A549 (cell line): ENCODE results near the gene MMD. TPM values are rescaled to one million over a fixed set of nuclear protein-coding genes. Genes with fewer than 3 reads are reported as not detected.

ENCODE experiments used
- ATAC-seq, 2 experiments: fragments of 200-7000 bp in 1 of 2; fragments of >200 bp in 1 of 2; cut with Nextera tagmentation in 1 of 2; cut with Tn5 transposase in 1 of 2; 3 replicates each; pipeline versions ENCODE4 v1.8.0 to v1.9.1; 2018 to 2020; ENCODE audit warnings: mild to moderate bottlenecking in 1 of 2, moderate library complexity in 1 of 2
- CTCF ChIA-PET: fragments of 300-600 bp; sonication (Branson Sonifier 250); formaldehyde crosslinking; extraction: SDS; loops from one replicate; lab custom pipeline; 2021; ENCODE audit warnings: antibody characterized with exemption, inconsistent platforms; lab: Yijun Ruan, JAX
- POLR2A ChIA-PET: fragments of 350-600 bp; formaldehyde crosslinking; extraction: SDS; loops from one replicate; lab custom pipeline; 2021; ENCODE audit warnings: antibody characterized with exemption, inconsistent platforms; lab: Yijun Ruan, JAX
- DNase-seq, 2 experiments: peaks; one replicate each; pipeline versions ENCODE4 v3.0.0 to v3.0.0-alpha.2; 2011 to 2016; ENCODE audit warnings: low read depth in 1 of 2, low spot score in 1 of 2
- FAIRE-seq: peaks from 2 replicates; lab custom pipeline; 2011; peaks lifted over from hg19 to GRCh38; lab: Jason Lieb, UNC
- H3K27ac ChIP-seq, 2 experiments: fragments of >200 bp; sonication (Bioruptor Twin); formaldehyde crosslinking; 3 replicates each; pipeline ENCODE4 v1.5.1; 2016 to 2017
- H3K4me1 ChIP-seq: fragments of >200 bp; sonication (Bioruptor Twin); formaldehyde crosslinking; 3 replicates; pipeline ENCODE4 v1.6.1; 2016
- H3K4me2 ChIP-seq: fragments of >200 bp; sonication (Bioruptor Twin); formaldehyde crosslinking; 3 replicates; pipeline ENCODE4 v1.6.1; 2016
- H3K4me3 ChIP-seq: fragments of >200 bp; sonication (Bioruptor Twin); formaldehyde crosslinking; 3 replicates; pipeline ENCODE4 v1.5.1; 2016
- H3K9me3 ChIP-seq: fragments of >200 bp; sonication (Bioruptor Twin); formaldehyde crosslinking; 3 replicates; pipeline ENCODE4 v1.6.1; 2016
- BHLHE40 ChIP-seq: IDR thresholded peaks from 2 replicates; pipeline ENCODE4 v1.6.1; 2012; ENCODE audit warnings: low read depth, low read length, inconsistent platforms
- CHD4 ChIP-seq: fragments of 200-600 bp; sonication (generic); IDR thresholded peaks from 2 replicates; pipeline ENCODE4 v1.6.1; 2016; ENCODE audit warnings: antibody characterized with exemption, mild to moderate bottlenecking, borderline replicate concordance
- HOXA7 ChIP-seq: fragments of 250-450 bp; sonication (Bioruptor Pico); IDR thresholded peaks from 2 replicates; pipeline ENCODE4 v1.5.0; 2020; ENCODE audit warnings: mild to moderate bottlenecking, moderate library complexity
- JUN ChIP-seq, 2 experiments: fragments of >200 bp; sonication (Bioruptor Twin); formaldehyde crosslinking; IDR thresholded peaks; 2 replicates in 1 of 2; 3 replicates in 1 of 2; pipeline ENCODE4 v1.6.1; 2016 to 2017
- KDM5A ChIP-seq: fragments of 200-600 bp; sonication (generic); IDR thresholded peaks from 2 replicates; pipeline ENCODE4 v1.6.1; 2016; ENCODE audit warnings: antibody characterized with exemption, mild to moderate bottlenecking
- MAZ ChIP-seq: fragments of 150-350 bp; IDR thresholded peaks from 2 replicates; pipeline ENCODE4 v1.6.1; 2014; ENCODE audit warnings: antibody characterized with exemption, low read depth, low read length, borderline replicate concordance
- POLR2A ChIP-seq: IDR thresholded peaks from 2 replicates; pipeline ENCODE4 v1.6.1; 2012; ENCODE audit warnings: mild to moderate bottlenecking, low read length
- POLR2AphosphoS2 ChIP-seq: conservative IDR thresholded peaks from 2 replicates; pipeline ENCODE4 v1.6.1; 2012; ENCODE audit warnings: low read length, improper control_type of control experiment, inconsistent platforms
- RARB ChIP-seq: fragments of 250-450 bp; sonication (Bioruptor Pico); IDR thresholded peaks from 2 replicates; pipeline ENCODE4 v1.8.0; 2021; ENCODE audit warnings: mild to moderate bottlenecking, moderate library complexity
- RCOR1 ChIP-seq: fragments of 150-350 bp; IDR thresholded peaks from 2 replicates; pipeline ENCODE4 v1.6.1; 2014; ENCODE audit warnings: antibody characterized with exemption, low read length, low read depth
- RFX5 ChIP-seq: fragments of 450-650 bp; IDR thresholded peaks from 2 replicates; pipeline ENCODE4 v1.7.1; 2014; ENCODE audit warnings: antibody characterized with exemption, mild to moderate bottlenecking, moderate library complexity
- SMC3 ChIP-seq: fragments of >200 bp; sonication (Bioruptor Twin); formaldehyde crosslinking; IDR thresholded peaks from 3 replicates; pipeline ENCODE4 v1.6.1; 2018; ENCODE audit warnings: inconsistent platforms
- TFCP2L1 ChIP-seq: fragments of 250-450 bp; sonication (Bioruptor Pico); IDR thresholded peaks from 2 replicates; pipeline ENCODE4 v1.5.0; 2021; ENCODE audit warnings: mild to moderate bottlenecking
- WGBS: methylation state at CpG from one replicate; pipeline ENCODE4 v1.1.6; 2017; ENCODE audit errors: missing lambda C conversion rate; 5-methylcytosine and 5-hydroxymethylcytosine counted together
- polyA plus RNA-seq, 4 experiments: library from polyadenylated mRNA; depleted of rRNA in 3 of 4; stranded (reverse); fragments of >200 nt; fragmentation: RNase III in 1 of 4; extraction: RNeasy Plus Mini Kit Qiagen cat#74134 plus additional on column Dnase treatment in 1 of 4; gene quantifications; 2 replicates in 3 of 4; 3 replicates in 1 of 4; pipeline ENCODE4 v1.2.3, GENCODE V29; 2011 to 2017
- TF ChIP-seq, protein P1 (sequence below): IDR thresholded peaks from 2 replicates; pipeline ENCODE4 v1.6.1; 2012; ENCODE audit warnings: low read depth, borderline replicate concordance
- TF ChIP-seq, protein P2 (sequence below): fragments of 200-600 bp; sonication (generic); IDR thresholded peaks from 2 replicates; pipeline ENCODE4 v1.6.1; 2016; ENCODE audit warnings: antibody characterized with exemption, mild to moderate bottlenecking, moderate library complexity
- TF ChIP-seq, protein P3 (sequence below): fragments of 250-450 bp; sonication (Bioruptor Pico); IDR thresholded peaks from 2 replicates; pipeline ENCODE4 v1.5.0; 2020; ENCODE audit warnings: low read depth, mild to moderate bottlenecking, moderate library complexity
- TF ChIP-seq, protein P4 (sequence below): IDR thresholded peaks from 2 replicates; pipeline ENCODE4 v1.6.1; 2012

The MMD gene
- polyA plus RNA-seq, 2 of the 4 experiments (the other 2 are of a cell fraction) = 22.5 to 54.7 TPM

DNA sequence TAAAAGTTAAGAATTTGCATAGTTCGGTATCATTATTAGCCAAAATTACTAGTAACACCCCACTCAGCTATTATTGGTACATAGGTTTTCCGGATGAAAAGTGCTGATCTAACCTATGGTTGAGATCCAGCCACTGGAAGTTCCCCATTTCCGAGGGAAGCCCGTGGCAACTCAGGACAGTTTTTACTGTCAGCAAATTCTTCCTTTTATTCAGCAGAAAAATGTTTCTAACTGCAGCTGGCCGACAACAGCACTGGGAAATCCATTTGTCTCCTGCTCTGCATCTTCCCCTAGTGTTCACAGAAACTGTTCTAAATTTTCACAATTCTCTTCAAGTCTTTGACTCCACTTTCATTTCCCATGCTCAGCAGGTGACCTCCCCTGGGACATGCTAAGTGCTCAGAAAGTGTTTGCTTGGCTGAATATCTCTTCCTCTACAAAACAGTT, 15.5 kb upstream of the MMD start (continued):
- TF ChIP-seq MAZ = no peak
- TF ChIP-seq, protein P1, sequence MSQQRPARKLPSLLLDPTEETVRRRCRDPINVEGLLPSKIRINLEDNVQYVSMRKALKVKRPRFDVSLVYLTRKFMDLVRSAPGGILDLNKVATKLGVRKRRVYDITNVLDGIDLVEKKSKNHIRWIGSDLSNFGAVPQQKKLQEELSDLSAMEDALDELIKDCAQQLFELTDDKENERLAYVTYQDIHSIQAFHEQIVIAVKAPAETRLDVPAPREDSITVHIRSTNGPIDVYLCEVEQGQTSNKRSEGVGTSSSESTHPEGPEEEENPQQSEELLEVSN = no peak

DNA sequence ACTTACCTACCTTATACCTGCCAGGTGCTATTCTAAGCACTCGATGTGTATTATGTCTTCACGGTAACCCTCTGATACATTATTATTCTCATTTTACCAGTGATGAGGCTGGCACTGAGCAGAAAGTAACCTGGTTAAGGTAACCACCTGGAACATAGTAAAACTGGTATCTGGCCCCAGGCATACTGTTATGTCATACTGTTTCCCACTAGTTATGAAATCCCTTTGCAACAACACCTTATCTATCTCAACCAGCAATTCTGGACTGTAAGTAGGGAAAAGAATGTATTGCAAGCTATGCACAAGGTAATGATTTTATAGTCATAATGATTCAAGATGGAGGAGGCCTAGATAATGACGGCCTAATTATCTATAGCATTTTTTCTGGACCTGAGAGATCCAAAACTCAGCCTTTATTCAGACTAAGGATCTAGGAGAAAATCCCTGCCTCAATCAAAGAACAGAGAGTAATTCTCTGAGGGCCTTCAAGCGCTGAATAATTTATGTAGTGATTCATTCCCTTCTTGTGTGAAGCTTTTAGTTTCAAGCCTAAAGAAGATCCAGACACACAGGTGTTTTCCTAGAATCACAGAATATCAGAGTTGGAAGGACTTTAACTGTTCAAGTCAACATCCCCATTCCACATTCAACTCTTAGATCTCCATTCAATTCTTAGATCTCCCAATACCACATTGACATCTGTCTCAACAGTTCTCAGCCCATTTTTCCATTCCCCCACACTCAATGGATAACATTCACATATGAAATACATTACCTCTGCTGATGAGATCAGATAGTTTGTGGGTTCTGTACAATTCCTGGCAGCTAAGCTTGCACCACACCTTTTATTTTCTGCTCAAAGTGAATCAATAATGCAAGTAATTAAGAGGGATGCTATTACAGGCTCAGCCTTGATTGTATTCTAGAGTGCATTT, 14.9 kb upstream of the MMD start:
- Histone ChIP-seq H3K4me1 (peaks cover 59% of the 10 kb centered on the region), H3K4me2 (no peak overlapping the region), H3K4me3 (no peak overlapping the region), H3K9me3 (no peaks in the 10 kb centered on the region), H3K27ac (peak overlapping the region; percentile 46 to 70; a peak in 5 of 6 replicates)
- ChIA-PET POLR2A (interaction anchor here (0.6 kb wide), 1 partner anchor 14 kb away, joined by 3 read pairs; no protein-coding TSS in a partner anchor), CTCF (interaction anchor here (0.9 to 1.9 kb wide), 4 partner anchors 15 to 78 kb away, joined by 3 to 4 read pairs (median 3); no protein-coding TSS in a partner anchor)
- no peak for DNase-seq
- ATAC-seq = no peak
- 94% methylated on average over 4 of the region's 4 CpGs for WGBS
- no peak for FAIRE-seq
- TF ChIP-seq HOXA7 (CRISPR knock-in tag) (no peak), KDM5A (no peak), RARB (CRISPR knock-in tag) (no peak), RCOR1 (no peak), BHLHE40 (no peak), RFX5 (no peak), POLR2AphosphoS2 (no peak), CHD4 (no peak), TFCP2L1 (CRISPR knock-in tag) (no peak), JUN (IDR thresholded peaks at IDR 0.05) (no peak)
- TF ChIP-seq, protein P1 = no peak

DNA sequence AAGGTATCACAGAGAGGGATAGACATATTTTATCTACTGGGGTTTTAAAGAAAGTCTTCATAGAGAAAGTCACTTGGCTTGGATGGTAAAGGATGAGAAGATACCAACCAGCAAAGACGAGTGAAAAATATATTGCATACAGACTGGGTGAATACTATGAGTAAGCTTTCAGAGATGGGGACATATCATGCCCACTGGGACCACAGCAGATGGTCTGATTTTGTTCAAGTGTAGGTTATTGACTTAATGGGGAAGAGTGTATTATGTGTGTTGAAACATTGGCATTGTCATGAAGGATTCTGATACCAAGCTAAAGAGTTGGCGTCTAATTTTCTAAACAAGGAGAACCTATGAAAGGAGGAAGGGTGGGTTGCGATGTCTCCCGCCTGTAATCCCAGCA, 13.8 kb upstream of the MMD start:
- FAIRE-seq = no peak
- ChIA-PET CTCF (interaction anchor here (1.9 kb wide), 1 partner anchor 16 kb away, joined by 4 read pairs; no protein-coding TSS in a partner anchor), POLR2A (no interaction called here)
- Histone ChIP-seq H3K9me3 (no peaks in the 10 kb centered on the region), H3K4me1 (peaks cover 62% of the 10 kb centered on the region), H3K4me2 (no peak overlapping the region; the same call in 2 of the 3 replicates), H3K4me3 (no peak overlapping the region), H3K27ac (peak overlapping the region; percentile 84 to 86)
- TF ChIP-seq, protein P2, sequence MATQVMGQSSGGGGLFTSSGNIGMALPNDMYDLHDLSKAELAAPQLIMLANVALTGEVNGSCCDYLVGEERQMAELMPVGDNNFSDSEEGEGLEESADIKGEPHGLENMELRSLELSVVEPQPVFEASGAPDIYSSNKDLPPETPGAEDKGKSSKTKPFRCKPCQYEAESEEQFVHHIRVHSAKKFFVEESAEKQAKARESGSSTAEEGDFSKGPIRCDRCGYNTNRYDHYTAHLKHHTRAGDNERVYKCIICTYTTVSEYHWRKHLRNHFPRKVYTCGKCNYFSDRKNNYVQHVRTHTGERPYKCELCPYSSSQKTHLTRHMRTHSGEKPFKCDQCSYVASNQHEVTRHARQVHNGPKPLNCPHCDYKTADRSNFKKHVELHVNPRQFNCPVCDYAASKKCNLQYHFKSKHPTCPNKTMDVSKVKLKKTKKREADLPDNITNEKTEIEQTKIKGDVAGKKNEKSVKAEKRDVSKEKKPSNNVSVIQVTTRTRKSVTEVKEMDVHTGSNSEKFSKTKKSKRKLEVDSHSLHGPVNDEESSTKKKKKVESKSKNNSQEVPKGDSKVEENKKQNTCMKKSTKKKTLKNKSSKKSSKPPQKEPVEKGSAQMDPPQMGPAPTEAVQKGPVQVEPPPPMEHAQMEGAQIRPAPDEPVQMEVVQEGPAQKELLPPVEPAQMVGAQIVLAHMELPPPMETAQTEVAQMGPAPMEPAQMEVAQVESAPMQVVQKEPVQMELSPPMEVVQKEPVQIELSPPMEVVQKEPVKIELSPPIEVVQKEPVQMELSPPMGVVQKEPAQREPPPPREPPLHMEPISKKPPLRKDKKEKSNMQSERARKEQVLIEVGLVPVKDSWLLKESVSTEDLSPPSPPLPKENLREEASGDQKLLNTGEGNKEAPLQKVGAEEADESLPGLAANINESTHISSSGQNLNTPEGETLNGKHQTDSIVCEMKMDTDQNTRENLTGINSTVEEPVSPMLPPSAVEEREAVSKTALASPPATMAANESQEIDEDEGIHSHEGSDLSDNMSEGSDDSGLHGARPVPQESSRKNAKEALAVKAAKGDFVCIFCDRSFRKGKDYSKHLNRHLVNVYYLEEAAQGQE = no peak
- TF ChIP-seq POLR2A (no peak), SMC3 (no peak), CHD4 (no peak)
- TF ChIP-seq, protein P1 = no peak
- TF ChIP-seq, protein P3, sequence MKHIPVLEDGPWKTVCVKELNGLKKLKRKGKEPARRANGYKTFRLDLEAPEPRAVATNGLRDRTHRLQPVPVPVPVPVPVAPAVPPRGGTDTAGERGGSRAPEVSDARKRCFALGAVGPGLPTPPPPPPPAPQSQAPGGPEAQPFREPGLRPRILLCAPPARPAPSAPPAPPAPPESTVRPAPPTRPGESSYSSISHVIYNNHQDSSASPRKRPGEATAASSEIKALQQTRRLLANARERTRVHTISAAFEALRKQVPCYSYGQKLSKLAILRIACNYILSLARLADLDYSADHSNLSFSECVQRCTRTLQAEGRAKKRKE (CRISPR knock-in tag) = no peak
- TF ChIP-seq, protein P4, sequence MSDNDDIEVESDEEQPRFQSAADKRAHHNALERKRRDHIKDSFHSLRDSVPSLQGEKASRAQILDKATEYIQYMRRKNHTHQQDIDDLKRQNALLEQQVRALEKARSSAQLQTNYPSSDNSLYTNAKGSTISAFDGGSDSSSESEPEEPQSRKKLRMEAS = no peak
- no peak for ATAC-seq
- no peak for DNase-seq
- WGBS = 72% methylated on average over 4 of the region's 4 CpGs
